HUES64 (cell line): ENCODE data around the gene MCM8.
"Not testable (repeated sequence)": the region's sequence is repeated elsewhere in the genome, so short reads cannot be mapped to it uniquely, and the experiment has no call there.

Experiments
- H3K27ac ChIP-seq: 2 replicates; pipeline ENCODE4 v1.7.0; 2013; ENCODE audit warnings: low read depth, low read length, inconsistent platforms
- H3K27me3 ChIP-seq: 2 replicates; pipeline ENCODE4 v1.6.1; 2013; ENCODE audit warnings: mild to moderate bottlenecking, low read length; ENCODE audit not compliant: insufficient read depth
- H3K36me3 ChIP-seq: 2 replicates; pipeline ENCODE4 v1.6.1; 2013; ENCODE audit warnings: mild to moderate bottlenecking, low read length; ENCODE audit not compliant: insufficient read depth
- H3K4me1 ChIP-seq: 2 replicates; pipeline ENCODE4 v1.6.1; 2013; ENCODE audit warnings: mild to moderate bottlenecking, low read length, moderate library complexity; ENCODE audit not compliant: insufficient read depth
- H3K4me3 ChIP-seq: 2 replicates; pipeline ENCODE4 v1.5.1; 2013; ENCODE audit warnings: mild to moderate bottlenecking, low read length, moderate library complexity
- H3K9ac ChIP-seq: 2 replicates; pipeline ENCODE4 v1.6.1; 2013; ENCODE audit warnings: mild to moderate bottlenecking, low read depth, low read length
- H3K9me3 ChIP-seq: 2 replicates; pipeline ENCODE4 v1.6.1; 2013; ENCODE audit warnings: low read depth, low read length; ENCODE audit not compliant: insufficient read depth
- WGBS: fragments of 150-250, 120-280 bp; methylation state at CpG from one replicate; pipeline ENCODE4 v1.1.7; 2013; ENCODE audit warnings: missing lambda C conversion rate; 5-methylcytosine and 5-hydroxymethylcytosine counted together

MCM8 gene

GRCh38 chr20:6030453-6031080 is 80.1 kb downstream of the MCM8 start:
- Histone ChIP-seq H3K9me3 (no peaks in the 10 kb centered on the region), H3K27ac (no peak overlapping the region), H3K9ac (no peak overlapping the region), H3K27me3 (no peaks in the 10 kb centered on the region), H3K4me3 (no peak overlapping the region), H3K36me3 (peaks cover 53% of the 10 kb centered on the region), H3K4me1 (no peaks in the 10 kb centered on the region)
- 96% methylated on average over 6 of the region's 6 CpGs for WGBS

DNA sequence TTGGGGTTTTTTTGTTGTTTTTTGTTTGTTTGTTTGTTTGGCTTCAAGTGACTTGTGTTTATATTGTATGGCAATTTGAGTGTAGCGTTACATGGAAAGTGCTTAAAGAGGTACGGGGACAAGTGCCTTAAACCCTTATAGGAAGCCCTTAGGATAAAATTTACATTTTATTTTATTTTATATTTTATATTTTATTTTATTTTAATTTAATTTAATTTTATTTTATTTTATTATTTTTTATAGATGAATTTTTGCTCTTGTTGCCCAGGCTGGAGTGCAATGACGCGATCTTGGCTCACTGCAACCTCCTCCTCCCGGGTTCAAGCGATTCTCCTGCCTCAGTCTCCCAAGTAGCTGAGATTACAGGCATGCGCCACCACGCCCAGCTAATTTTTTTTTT is 82.5 kb downstream of the MCM8 start:
- H3K36me3 ChIP-seq = peaks cover 64% of the 10 kb centered on the region
- not testable (repeated sequence) for H3K9me3 ChIP-seq, H3K27ac ChIP-seq, H3K4me3 ChIP-seq, H3K27me3 ChIP-seq, H3K4me1 ChIP-seq, H3K9ac ChIP-seq
- 97% methylated on average over 8 of the region's 8 CpGs for WGBS

- 94% methylated on average over 2 of the region's 2 CpGs for WGBS
- peaks cover 76% of the 10 kb centered on the region for H3K36me3 ChIP-seq
Measured at GRCh38 chr20:6034134-6034969, 83.9 kb downstream of the MCM8 start.

DNA sequence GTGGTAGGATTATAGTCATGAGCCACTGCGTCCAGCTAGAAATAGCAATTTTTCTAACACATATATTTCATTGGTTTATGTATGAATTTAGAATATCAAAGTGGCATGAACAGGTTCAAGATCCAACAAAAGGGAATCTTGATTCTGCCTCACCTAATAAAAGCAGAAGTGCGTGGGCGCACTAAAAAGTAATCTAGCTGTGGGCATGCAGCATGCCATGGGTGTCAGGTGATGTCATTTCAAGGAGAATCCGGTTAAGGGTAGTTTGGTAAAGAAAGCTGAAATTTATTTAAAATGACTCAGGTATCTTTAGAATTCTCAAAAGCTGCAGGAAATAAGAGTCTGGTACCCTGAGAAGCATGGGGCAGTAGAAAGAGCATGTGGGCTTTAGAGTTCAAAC is 85.8 kb downstream of the MCM8 start:
- Histone ChIP-seq H3K27ac (no peak overlapping the region), H3K9ac (no peak overlapping the region), H3K36me3 (peaks cover 91% of the 10 kb centered on the region), H3K27me3 (no peaks in the 10 kb centered on the region), H3K4me1 (no peaks in the 10 kb centered on the region), H3K9me3 (no peaks in the 10 kb centered on the region), H3K4me3 (no peak overlapping the region)
- WGBS = 93% methylated on average over 4 of the region's 4 CpGs

More at GRCh38 chr20:6034134-6034969, 83.9 kb downstream of the MCM8 start:
- Histone ChIP-seq H3K9ac (no peak overlapping the region), H3K27me3 (no peaks in the 10 kb centered on the region), H3K4me1 (no peaks in the 10 kb centered on the region), H3K9me3 (no peaks in the 10 kb centered on the region), H3K27ac (no peak overlapping the region), H3K4me3 (no peak overlapping the region)

DNA sequence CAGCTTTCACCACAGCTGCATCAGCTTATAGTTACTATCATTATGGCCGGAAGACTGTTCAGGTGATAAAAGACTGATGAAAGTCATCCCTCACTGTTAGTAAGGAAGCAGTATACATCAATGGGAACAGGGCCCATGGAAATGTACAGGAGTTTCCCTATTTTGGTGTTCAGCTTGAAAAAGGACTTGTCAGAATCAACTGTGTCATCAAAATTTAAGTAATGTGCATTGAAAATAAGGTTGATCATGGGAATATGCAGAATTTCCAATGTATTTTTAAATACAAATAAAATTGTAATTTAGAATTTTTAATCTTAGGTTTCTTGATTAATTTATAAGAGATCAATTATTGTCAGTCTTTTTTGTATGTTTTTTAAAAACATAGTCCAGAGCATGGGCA is 86.6 kb downstream of the MCM8 start:
- Histone ChIP-seq H3K36me3 (peaks cover 82% of the 10 kb centered on the region), H3K27ac (no peak overlapping the region), H3K4me1 (no peaks in the 10 kb centered on the region), H3K9ac (no peak overlapping the region), H3K4me3 (no peak overlapping the region), H3K27me3 (no peaks in the 10 kb centered on the region), H3K9me3 (no peaks in the 10 kb centered on the region)
- WGBS = 100% methylated on average over 1 of the region's 1 CpG

DNA sequence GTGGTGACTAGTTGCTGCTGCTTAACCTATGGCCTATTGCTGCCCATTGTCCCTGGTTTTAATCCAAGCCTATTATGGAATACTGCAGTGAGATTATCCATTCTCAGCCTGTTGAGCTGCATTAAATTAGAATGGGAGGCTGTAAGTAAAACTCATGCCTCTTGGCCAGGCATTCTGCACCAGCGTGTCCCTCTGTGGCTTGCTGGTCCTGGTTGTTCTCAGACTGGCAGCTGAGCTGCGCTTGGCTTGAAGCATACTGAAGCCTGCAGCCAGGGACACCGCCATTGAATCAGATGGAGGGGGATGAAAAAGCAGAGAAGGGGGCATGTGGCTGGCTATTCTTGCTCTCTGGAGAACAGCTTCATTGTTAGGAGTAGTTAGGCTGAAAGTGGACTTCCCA is 87.8 kb downstream of the MCM8 start:
- no peaks in the 10 kb centered on the region for H3K4me1 ChIP-seq
- peaks cover 74% of the 10 kb centered on the region for H3K36me3 ChIP-seq
- no peaks in the 10 kb centered on the region for H3K27me3 ChIP-seq
- H3K27ac ChIP-seq = no peak overlapping the region
- 88% methylated on average over 3 of the region's 3 CpGs for WGBS
- no peak overlapping the region for H3K4me3 ChIP-seq
- no peak overlapping the region for H3K9ac ChIP-seq
- H3K9me3 ChIP-seq = no peaks in the 10 kb centered on the region

DNA sequence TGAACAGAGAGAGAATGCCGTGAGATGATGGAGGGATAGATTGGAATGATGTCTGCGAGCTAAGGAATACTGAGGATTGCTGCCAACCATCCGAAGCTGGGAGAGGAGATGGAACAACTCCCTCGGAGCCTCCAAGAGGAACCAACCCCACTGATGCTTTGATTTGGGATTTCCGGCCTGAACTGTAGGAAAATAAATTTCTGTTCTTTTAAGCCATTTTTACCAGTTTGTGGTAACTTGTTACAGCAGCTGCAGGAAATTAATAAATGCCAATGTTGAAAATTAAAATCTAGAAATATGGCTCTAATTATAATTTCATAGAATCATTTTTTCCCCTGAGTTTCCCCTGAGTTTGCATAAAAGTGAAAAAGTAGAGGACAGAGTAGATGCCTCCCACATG is 89.3 kb downstream of the MCM8 start:
- no peak overlapping the region for H3K27ac ChIP-seq
- H3K36me3 ChIP-seq = peaks cover 59% of the 10 kb centered on the region
- H3K9ac ChIP-seq = no peak overlapping the region
- 93% methylated on average over 5 of the region's 5 CpGs for WGBS
- no peak overlapping the region for H3K4me3 ChIP-seq
- no peaks in the 10 kb centered on the region for H3K27me3 ChIP-seq
- no peaks in the 10 kb centered on the region for H3K4me1 ChIP-seq
- no peaks in the 10 kb centered on the region for H3K9me3 ChIP-seq

GRCh38 chr20:6040540-6040939 is 90.1 kb downstream of the MCM8 start:
- 95% methylated on average over 8 of the region's 8 CpGs for WGBS
- Histone ChIP-seq H3K4me3 (no peak overlapping the region), H3K4me1 (no peaks in the 10 kb centered on the region), H3K27me3 (no peaks in the 10 kb centered on the region), H3K9me3 (no peaks in the 10 kb centered on the region), H3K27ac (no peak overlapping the region), H3K36me3 (peaks cover 51% of the 10 kb centered on the region), H3K9ac (no peak overlapping the region)

- no peaks in the 10 kb centered on the region for H3K4me1 ChIP-seq
- no peak overlapping the region for H3K9ac ChIP-seq
- H3K4me3 ChIP-seq = no peak overlapping the region
- no peak overlapping the region for H3K27ac ChIP-seq
- peaks cover 47% of the 10 kb centered on the region for H3K36me3 ChIP-seq
- no peaks in the 10 kb centered on the region for H3K9me3 ChIP-seq
- 95% methylated on average over 67 of the region's 67 CpGs for WGBS
- no peaks in the 10 kb centered on the region for H3K27me3 ChIP-seq
Measured at GRCh38 chr20:6040958-6041807, 90.7 kb downstream of the MCM8 start.

DNA sequence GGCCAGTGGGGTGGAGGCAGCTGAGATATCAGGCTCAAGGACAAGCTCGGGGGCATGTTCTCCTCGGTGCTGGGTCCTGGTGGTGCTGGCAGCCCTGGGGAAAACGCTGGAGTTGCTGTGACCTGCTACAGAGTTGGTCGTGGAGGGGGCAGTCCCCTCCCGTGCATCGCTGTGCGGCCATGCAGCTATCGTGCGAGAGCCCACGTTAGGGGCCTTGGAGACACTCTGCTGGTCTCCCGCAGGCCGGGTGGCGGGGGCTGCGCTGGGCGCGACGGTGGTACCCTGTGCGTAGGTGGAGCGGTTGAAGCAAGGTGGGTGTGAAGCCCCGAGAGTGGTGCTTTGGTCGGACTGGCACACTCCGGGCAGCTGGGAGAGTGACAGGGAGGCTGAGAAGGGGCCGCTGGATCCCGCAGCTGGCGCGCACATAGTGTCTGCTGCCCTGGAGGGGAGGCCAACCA is 91.4 kb downstream of the MCM8 start:
- peaks cover 40% of the 10 kb centered on the region for H3K36me3 ChIP-seq
- 96% methylated on average over 26 of the region's 26 CpGs for WGBS
- no peaks in the 10 kb centered on the region for H3K4me1 ChIP-seq
- H3K27me3 ChIP-seq = no peaks in the 10 kb centered on the region
- H3K4me3 ChIP-seq = no peak overlapping the region
- no peaks in the 10 kb centered on the region for H3K9me3 ChIP-seq
- no peak overlapping the region for H3K27ac ChIP-seq
- H3K9ac ChIP-seq = no peak overlapping the region

GRCh38 chr20:6044115-6044514 is 93.7 kb downstream of the MCM8 start:
- H3K4me1 ChIP-seq = no peaks in the 10 kb centered on the region
- H3K36me3 ChIP-seq = peaks cover 18% of the 10 kb centered on the region
- no peaks in the 10 kb centered on the region for H3K9me3 ChIP-seq
- peaks cover 7% of the 10 kb centered on the region; the same call in 1 of the 2 replicates for H3K27me3 ChIP-seq
- no peak overlapping the region for H3K27ac ChIP-seq
- H3K9ac ChIP-seq = no peak overlapping the region
- no peak overlapping the region for H3K4me3 ChIP-seq
- 88% methylated on average over 2 of the region's 2 CpGs for WGBS
